Measurements from ENCODE around the gene TMEM163.

TMEM163 gene

DNA sequence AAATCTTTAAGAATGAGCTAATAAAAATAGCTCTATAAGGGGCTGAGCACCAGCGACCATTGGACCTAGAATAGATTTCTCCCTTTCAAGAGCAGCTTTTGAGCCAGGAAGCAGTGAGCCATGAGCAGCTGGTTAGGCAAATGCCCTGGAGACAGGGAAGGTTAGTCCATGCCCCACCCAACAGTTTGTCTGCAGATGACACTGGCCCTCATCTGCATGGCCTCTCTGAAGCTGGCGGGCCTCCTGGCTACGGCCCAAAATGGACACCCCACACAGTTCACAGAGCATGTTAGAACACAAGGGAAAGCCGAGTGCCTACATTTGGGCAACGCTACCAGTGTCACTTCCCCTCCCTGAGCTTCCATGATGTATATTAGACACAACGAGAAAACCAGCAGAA is 263.9 kb downstream of the TMEM163 start:
- H3K27ac ChIP-seq (ENCODE audit: low read depth, low read length): no peak overlapping the region
- H3K27me3 ChIP-seq (ENCODE audit: control insufficient read depth, low read length): no peaks in the 10 kb centered on the region
- no peaks in the 10 kb centered on the region for H3K79me2 ChIP-seq (ENCODE audit: control insufficient read depth, low read length)
- no peaks in the 10 kb centered on the region for H3K9me2 ChIP-seq (replicated peaks; ENCODE audit: control insufficient read depth, low read length)
- no peaks in the 10 kb centered on the region for H3F3A ChIP-seq (ENCODE audit: control insufficient read depth, insufficient read depth)
- no peaks in the 10 kb centered on the region for H3K4me1 ChIP-seq (ENCODE audit: control insufficient read depth, low read length)
- H3K4me2 ChIP-seq (ENCODE audit: low read length): no peak overlapping the region
- H3K36me3 ChIP-seq (ENCODE audit: control insufficient read depth, low read length): peaks cover 12% of the 10 kb centered on the region
- H4K20me1 ChIP-seq (ENCODE audit: control insufficient read depth, insufficient read depth, low read depth, low read length): no peaks in the 10 kb centered on the region
- TF ChIP-seq, protein P1, sequence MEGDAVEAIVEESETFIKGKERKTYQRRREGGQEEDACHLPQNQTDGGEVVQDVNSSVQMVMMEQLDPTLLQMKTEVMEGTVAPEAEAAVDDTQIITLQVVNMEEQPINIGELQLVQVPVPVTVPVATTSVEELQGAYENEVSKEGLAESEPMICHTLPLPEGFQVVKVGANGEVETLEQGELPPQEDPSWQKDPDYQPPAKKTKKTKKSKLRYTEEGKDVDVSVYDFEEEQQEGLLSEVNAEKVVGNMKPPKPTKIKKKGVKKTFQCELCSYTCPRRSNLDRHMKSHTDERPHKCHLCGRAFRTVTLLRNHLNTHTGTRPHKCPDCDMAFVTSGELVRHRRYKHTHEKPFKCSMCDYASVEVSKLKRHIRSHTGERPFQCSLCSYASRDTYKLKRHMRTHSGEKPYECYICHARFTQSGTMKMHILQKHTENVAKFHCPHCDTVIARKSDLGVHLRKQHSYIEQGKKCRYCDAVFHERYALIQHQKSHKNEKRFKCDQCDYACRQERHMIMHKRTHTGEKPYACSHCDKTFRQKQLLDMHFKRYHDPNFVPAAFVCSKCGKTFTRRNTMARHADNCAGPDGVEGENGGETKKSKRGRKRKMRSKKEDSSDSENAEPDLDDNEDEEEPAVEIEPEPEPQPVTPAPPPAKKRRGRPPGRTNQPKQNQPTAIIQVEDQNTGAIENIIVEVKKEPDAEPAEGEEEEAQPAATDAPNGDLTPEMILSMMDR (IDR thresholded peaks at IDR 0.05; ENCODE audit: low read depth, low read length, poor library complexity, severe bottlenecking): no peak
- no peak for TF ChIP-seq EZH2phosphoT487 (IDR thresholded peaks at IDR 0.05; ENCODE audit: borderline replicate concordance, low read length)
- no peaks in the 10 kb centered on the region for H3K9me3 ChIP-seq (ENCODE audit: control insufficient read depth, insufficient read depth, low read length)
- H3K4me3 ChIP-seq (ENCODE audit: low read length): no peak overlapping the region

DNA sequence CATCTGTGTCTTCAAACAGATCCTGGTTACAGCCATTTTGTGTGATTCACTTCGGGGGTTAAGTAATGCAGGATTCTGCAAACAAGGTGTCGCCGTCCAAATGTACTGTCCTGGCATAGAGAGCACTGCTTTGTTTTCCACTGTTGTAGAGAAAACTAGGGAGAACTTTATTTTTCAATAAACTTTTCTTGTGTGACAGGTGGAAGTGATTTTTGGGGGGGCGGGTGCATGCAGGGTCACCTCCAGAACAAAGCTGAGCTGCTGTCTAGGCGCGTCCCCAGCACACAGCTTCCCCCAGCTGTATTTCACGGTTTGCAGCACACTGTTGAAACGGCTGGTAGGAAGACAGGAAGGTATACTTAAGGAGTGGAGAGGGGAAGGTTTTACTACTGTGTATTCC is 264.4 kb downstream of the TMEM163 start:
- H3K4me2 ChIP-seq (ENCODE audit: low read length): no peak overlapping the region
- H3K79me2 ChIP-seq (ENCODE audit: control insufficient read depth, low read length): no peaks in the 10 kb centered on the region
- H3K9me2 ChIP-seq (replicated peaks; ENCODE audit: control insufficient read depth, low read length): no peaks in the 10 kb centered on the region
- H3K4me1 ChIP-seq (ENCODE audit: control insufficient read depth, low read length): no peaks in the 10 kb centered on the region
- no peak for TF ChIP-seq EZH2phosphoT487 (IDR thresholded peaks at IDR 0.05; ENCODE audit: borderline replicate concordance, low read length)
- TF ChIP-seq, protein P1 (IDR thresholded peaks at IDR 0.05; ENCODE audit: low read depth, low read length, poor library complexity, severe bottlenecking): no peak
- no peaks in the 10 kb centered on the region for H3K27me3 ChIP-seq (ENCODE audit: control insufficient read depth, low read length)
- H3F3A ChIP-seq (ENCODE audit: control insufficient read depth, insufficient read depth): no peaks in the 10 kb centered on the region
- no peaks in the 10 kb centered on the region for H3K9me3 ChIP-seq (ENCODE audit: control insufficient read depth, insufficient read depth, low read length)
- H3K4me3 ChIP-seq (ENCODE audit: low read length): no peak overlapping the region
- H4K20me1 ChIP-seq (ENCODE audit: control insufficient read depth, insufficient read depth, low read depth, low read length): no peaks in the 10 kb centered on the region
- H3K27ac ChIP-seq (ENCODE audit: low read depth, low read length): no peak overlapping the region
- H3K36me3 ChIP-seq (ENCODE audit: control insufficient read depth, low read length): peaks cover 13% of the 10 kb centered on the region

DNA sequence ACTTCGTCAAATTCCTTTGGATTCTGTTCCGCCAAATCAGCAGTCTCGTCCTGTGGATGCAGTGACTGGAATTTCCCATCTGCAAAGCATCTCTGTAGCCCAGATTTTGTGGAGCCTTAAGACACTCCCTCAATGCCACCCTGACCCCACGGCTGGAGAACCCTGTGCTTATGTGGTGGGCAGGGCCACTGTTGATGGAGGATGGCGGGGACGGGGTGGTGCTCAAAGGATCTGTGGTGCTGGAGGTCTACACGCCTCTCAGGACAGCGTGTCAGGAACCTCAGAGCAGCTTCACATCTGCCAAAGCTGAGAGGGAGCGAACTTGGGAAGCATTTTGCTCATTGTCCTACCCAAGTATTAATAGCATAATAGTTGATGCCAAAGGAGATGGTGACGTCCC is 264.8 kb downstream of the TMEM163 start:
- H3K9me2 ChIP-seq (replicated peaks; ENCODE audit: control insufficient read depth, low read length): no peaks in the 10 kb centered on the region
- H3K4me2 ChIP-seq (ENCODE audit: low read length): no peak overlapping the region
- H3K79me2 ChIP-seq (ENCODE audit: control insufficient read depth, low read length): no peaks in the 10 kb centered on the region
- peaks cover 13% of the 10 kb centered on the region for H3K36me3 ChIP-seq (ENCODE audit: control insufficient read depth, low read length)
- H3K27ac ChIP-seq (ENCODE audit: low read depth, low read length): no peak overlapping the region
- H4K20me1 ChIP-seq (ENCODE audit: control insufficient read depth, insufficient read depth, low read depth, low read length): no peaks in the 10 kb centered on the region
- TF ChIP-seq EZH2phosphoT487 (IDR thresholded peaks at IDR 0.05; ENCODE audit: borderline replicate concordance, low read length): no peak
- TF ChIP-seq, protein P1 (IDR thresholded peaks at IDR 0.05; ENCODE audit: low read depth, low read length, poor library complexity, severe bottlenecking): no peak
- H3F3A ChIP-seq (ENCODE audit: control insufficient read depth, insufficient read depth): no peaks in the 10 kb centered on the region
- H3K27me3 ChIP-seq (ENCODE audit: control insufficient read depth, low read length): no peaks in the 10 kb centered on the region
- H3K4me1 ChIP-seq (ENCODE audit: control insufficient read depth, low read length): no peaks in the 10 kb centered on the region
- no peak overlapping the region for H3K4me3 ChIP-seq (ENCODE audit: low read length)
- H3K9me3 ChIP-seq (ENCODE audit: control insufficient read depth, insufficient read depth, low read length): no peaks in the 10 kb centered on the region

DNA sequence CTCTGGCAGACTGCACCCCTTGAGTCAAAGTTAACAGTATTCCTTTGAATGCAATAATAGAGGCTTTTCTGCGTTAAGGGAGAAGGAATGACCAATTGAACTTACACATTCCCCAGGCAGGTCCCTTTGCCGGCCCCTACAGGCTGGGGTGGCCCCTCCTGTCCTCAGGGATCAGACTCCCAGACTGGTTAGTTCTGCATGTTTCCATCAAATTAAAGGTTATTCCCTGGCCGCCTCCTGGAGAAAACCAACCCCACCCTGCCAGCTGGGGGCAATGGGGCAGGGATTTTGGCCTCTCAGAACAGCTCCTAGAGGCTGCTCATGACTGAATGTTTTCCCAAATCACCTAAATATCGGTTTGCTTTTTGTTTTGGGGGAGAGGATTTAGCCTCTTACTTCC is 265.3 kb downstream of the TMEM163 start:
- peaks cover 13% of the 10 kb centered on the region for H3K36me3 ChIP-seq (ENCODE audit: control insufficient read depth, low read length)
- H3K27me3 ChIP-seq (ENCODE audit: control insufficient read depth, low read length): no peaks in the 10 kb centered on the region
- no peaks in the 10 kb centered on the region for H3F3A ChIP-seq (ENCODE audit: control insufficient read depth, insufficient read depth)
- no peak overlapping the region for H3K4me3 ChIP-seq (ENCODE audit: low read length)
- TF ChIP-seq, protein P1 (IDR thresholded peaks at IDR 0.05; ENCODE audit: low read depth, low read length, poor library complexity, severe bottlenecking): no peak
- no peak for TF ChIP-seq EZH2phosphoT487 (IDR thresholded peaks at IDR 0.05; ENCODE audit: borderline replicate concordance, low read length)
- H3K4me2 ChIP-seq (ENCODE audit: low read length): no peak overlapping the region
- no peak overlapping the region for H3K27ac ChIP-seq (ENCODE audit: low read depth, low read length)
- no peaks in the 10 kb centered on the region for H4K20me1 ChIP-seq (ENCODE audit: control insufficient read depth, insufficient read depth, low read depth, low read length)
- H3K4me1 ChIP-seq (ENCODE audit: control insufficient read depth, low read length): no peaks in the 10 kb centered on the region
- no peaks in the 10 kb centered on the region for H3K9me3 ChIP-seq (ENCODE audit: control insufficient read depth, insufficient read depth, low read length)
- H3K9me2 ChIP-seq (replicated peaks; ENCODE audit: control insufficient read depth, low read length): no peaks in the 10 kb centered on the region
- no peaks in the 10 kb centered on the region for H3K79me2 ChIP-seq (ENCODE audit: control insufficient read depth, low read length)

All from DOHH2 (cell line).